HepG2 (cell line): ENCODE results near the gene LRP5.

Source experiments
- EP300 ChIP-seq, 3 experiments: sonication (generic) in 1 of 3; formaldehyde crosslinking in 1 of 3; IDR thresholded peaks; 2 replicates each; pipeline versions ENCODE4 v1.5.1 to v1.6.1; 2011 to 2020; ENCODE audit warnings: low read depth in 2 of 3, low read length in 2 of 3, borderline replicate concordance in 1 of 3, improper control_type of control experiment in 1 of 3, mild to moderate bottlenecking in 1 of 3, missing genetic modification reagents in 1 of 3, moderate library complexity in 1 of 3
- HINFP ChIP-seq: sonication (generic); formaldehyde crosslinking; IDR thresholded peaks from 2 replicates; pipeline ENCODE4 v1.4.0; 2020; ENCODE audit warnings: low read depth, mild to moderate bottlenecking, missing genetic modification reagents
- NFE2L1 ChIP-seq: sonication (generic); formaldehyde crosslinking; IDR thresholded peaks from 2 replicates; pipeline ENCODE4 v1.4.0; 2020; ENCODE audit warnings: missing genetic modification reagents, mild to moderate bottlenecking, borderline replicate concordance
- PAX8 ChIP-seq: sonication (generic); formaldehyde crosslinking; IDR thresholded peaks from 2 replicates; pipeline ENCODE4 v1.8.0; 2022; ENCODE audit warnings: mild to moderate bottlenecking, missing genetic modification reagents, borderline replicate concordance
- PHB2 ChIP-seq: fragments of 450-650 bp; IDR thresholded peaks from 2 replicates; pipeline ENCODE4 v1.6.1; 2018; ENCODE audit not compliant: partially characterized antibody
- POLR2A ChIP-seq, 2 experiments: IDR thresholded peaks; 2 replicates each; pipeline ENCODE4 v1.6.1; 2011; ENCODE audit warnings: low read depth in 2 of 2, low read length in 2 of 2, mild to moderate bottlenecking in 1 of 2, moderate library complexity in 1 of 2; ENCODE audit not compliant: insufficient read depth in 1 of 2
- SUZ12 ChIP-seq: fragments of 150-350 bp; IDR thresholded peaks from 2 replicates; pipeline ENCODE4 v1.6.1; 2014; ENCODE audit warnings: low read depth, low read length
- TARDBP ChIP-seq: sonication (generic); formaldehyde crosslinking; IDR thresholded peaks from 2 replicates; pipeline ENCODE4 v1.8.0; 2022; ENCODE audit warnings: mild to moderate bottlenecking, missing genetic modification reagents
- ZNF24 ChIP-seq: fragments of 450-650 bp; IDR thresholded peaks from 2 replicates; pipeline ENCODE4 v1.6.1; 2017; ENCODE audit warnings: antibody characterized with exemption, mild to moderate bottlenecking
- ZNF556 ChIP-seq: sonication (generic); formaldehyde crosslinking; IDR thresholded peaks from 2 replicates; pipeline ENCODE4 v1.4.0; 2020; ENCODE audit warnings: mild to moderate bottlenecking, missing genetic modification reagents, borderline replicate concordance
- TF ChIP-seq, protein P1 (sequence below), 2 experiments: sonication (generic) in 1 of 2; formaldehyde crosslinking in 1 of 2; IDR thresholded peaks; 2 replicates each; pipeline versions ENCODE4 v1.5.1 to v1.6.1; 2011 to 2020; ENCODE audit warnings: borderline replicate concordance in 1 of 2, low read depth in 1 of 2, low read length in 1 of 2, mild to moderate bottlenecking in 1 of 2, missing genetic modification reagents in 1 of 2, moderate library complexity in 1 of 2

- TF ChIP-seq POLR2A (IDR thresholded peaks at IDR 0.05; ENCODE audit: insufficient read depth in 1 of 2, low read depth in 2 of 2, low read length in 2 of 2) (no peak), ZNF24 (no peak), HINFP (CRISPR knock-in tag) (no peak), PHB2 (no peak), PAX8 (CRISPR knock-in tag) (no peak), ZNF556 (CRISPR knock-in tag) (no peak), EP300 (IDR thresholded peaks at IDR 0.05; ENCODE audit: low read depth in 2 of 2, low read length in 2 of 2) (no peak), EP300 (CRISPR knock-in tag; IDR thresholded peaks at IDR 0.05; ENCODE audit: borderline replicate concordance) (no peak; the same call in 1 of the 2 replicates), NFE2L1 (CRISPR knock-in tag) (no peak), SUZ12 (no peak), TARDBP (CRISPR knock-in tag) (no peak)
- TF ChIP-seq, protein P1, sequence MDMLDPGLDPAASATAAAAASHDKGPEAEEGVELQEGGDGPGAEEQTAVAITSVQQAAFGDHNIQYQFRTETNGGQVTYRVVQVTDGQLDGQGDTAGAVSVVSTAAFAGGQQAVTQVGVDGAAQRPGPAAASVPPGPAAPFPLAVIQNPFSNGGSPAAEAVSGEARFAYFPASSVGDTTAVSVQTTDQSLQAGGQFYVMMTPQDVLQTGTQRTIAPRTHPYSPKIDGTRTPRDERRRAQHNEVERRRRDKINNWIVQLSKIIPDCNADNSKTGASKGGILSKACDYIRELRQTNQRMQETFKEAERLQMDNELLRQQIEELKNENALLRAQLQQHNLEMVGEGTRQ (IDR thresholded peaks at IDR 0.05; ENCODE audit: low read depth, low read length) = no peak
- TF ChIP-seq, protein P1 (CRISPR knock-in tag; IDR thresholded peaks at IDR 0.05; ENCODE audit: borderline replicate concordance) = no peak
These were observed 9.1 kb downstream of the LRP5 start for GRCh38 chr11:68321293-68322051.
